Measurements from ENCODE around the gene RBM25. TPM values are rescaled to one million over a fixed set of nuclear protein-coding genes. Genes with fewer than 3 reads are reported as not detected.
"Not testable (repeated sequence)": the region's sequence is repeated elsewhere in the genome, so short reads cannot be mapped to it uniquely, and the experiment has no call there.

Gene RBM25
- 17.3 and 17.7 TPM in 2 replicates for total RNA-seq (2014; rRNA removed; shearing (Covaris generic))
- 42.5 and 52.9 TPM in 2 replicates for polyA plus RNA-seq (2016; fragmentation: Nextera tagmentation; extraction: Ambion mirVana)

GRCh38 chr14:73058224-73058921 is at the start of gene RBM25:
RBM25 (plus strand) TSS chr14:73058534; CDS start chr14:73071642, 13,108 bp downstream.
- Histone ChIP-seq H3K9me3 (ENCODE audit: low read depth) (no peaks in the 10 kb centered on the region), H3K36me3 (ENCODE audit: low read depth) (0 out of 2 replicates have a peak, but pooled peaks cover 2% of the 10 kb centered on the region), H3K27ac (peak within 1 kb of the TSS; percentile 94), H3K4me2 (ENCODE audit: unreplicated experiment) (peak within 1 kb of the TSS; percentile 95), H3F3A (ENCODE audit: insufficient read depth) (peaks cover 22% of the 10 kb centered on the region), H3K9ac (peak within 1 kb of the TSS; percentile 98), H4K20me1 (ENCODE audit: insufficient read depth) (peaks cover 23% of the 10 kb centered on the region; the same call in 1 of the 2 replicates), H3K27me3 (replicated peaks; ENCODE audit: insufficient read depth) (no peaks in the 10 kb centered on the region), H3K4me1 (ENCODE audit: insufficient read depth) (peaks cover 20% of the 10 kb centered on the region), H2AFZ (peak within 1 kb of the TSS; percentile 98), H3K4me3 (peak within 1 kb of the TSS; percentile 90), H3K79me2 (ENCODE audit: insufficient read depth) (peaks cover 47% of the 10 kb centered on the region), H3K9me2 (ENCODE audit: insufficient read depth) (no peaks in the 10 kb centered on the region)
- in situ Hi-C loops (cut with MboI) = no loop called here
- peak; percentile 99 for DNase-seq
- no peak for TF ChIP-seq EZH2 (IDR thresholded peaks at IDR 0.05; ENCODE audit: insufficient read depth, poor library complexity, severe bottlenecking)
- no peak for TF ChIP-seq EZH2phosphoT487 (IDR thresholded peaks at IDR 0.05; ENCODE audit: insufficient read depth, low read depth)
- WGBS, 2 experiments (ENCODE audit: low coverage in 1 of 2, low lambda C conversion rate in 2 of 2, missing lambda C conversion rate in 2 of 2) = 1 to 2% methylated on average over 53 to 57 of the region's 57 CpGs

GRCh38 chr14:73011189-73011588 is 47.1 kb upstream of the RBM25 start:
- in situ Hi-C loops (cut with MboI); H3K9me3 ChIP-seq (ENCODE audit: low read depth); DNase-seq; H2AFZ ChIP-seq; H3K9ac ChIP-seq; H3K27me3 ChIP-seq (replicated peaks; ENCODE audit: insufficient read depth); H3K4me2 ChIP-seq (ENCODE audit: unreplicated experiment); H3K4me3 ChIP-seq; H3K36me3 ChIP-seq (ENCODE audit: low read depth); H3K27ac ChIP-seq; H3K9me2 ChIP-seq (ENCODE audit: insufficient read depth); H4K20me1 ChIP-seq (ENCODE audit: insufficient read depth): not testable (repeated sequence)
- WGBS, 2 experiments (ENCODE audit: low coverage in 1 of 2, low lambda C conversion rate in 2 of 2, missing lambda C conversion rate in 2 of 2) = 83% methylated on average over 7 of the region's 7 CpGs
- Histone ChIP-seq H3K79me2 (ENCODE audit: insufficient read depth) (peaks cover 89% of the 10 kb centered on the region), H3F3A (ENCODE audit: insufficient read depth) (peaks cover 16% of the 10 kb centered on the region; the same call in 1 of the 2 replicates), H3K4me1 (ENCODE audit: insufficient read depth) (peaks cover 13% of the 10 kb centered on the region)

GRCh38 chr14:73014105-73014504 is 44.2 kb upstream of the RBM25 start:
- peak; percentile 76 for DNase-seq
- no peaks in the 10 kb centered on the region for H4K20me1 ChIP-seq (ENCODE audit: insufficient read depth)
- H3K27me3 ChIP-seq (replicated peaks; ENCODE audit: insufficient read depth) = no peaks in the 10 kb centered on the region
- H3K4me3 ChIP-seq = no peak overlapping the region
- 25 to 26% methylated on average over 2 of the region's 2 CpGs for WGBS, 2 experiments (ENCODE audit: low coverage in 1 of 2, low lambda C conversion rate in 2 of 2, missing lambda C conversion rate in 2 of 2)
- in situ Hi-C loops (cut with MboI) = no loop called here
- peak overlapping the region; percentile 64 for H3K27ac ChIP-seq
- no peak overlapping the region for H2AFZ ChIP-seq
- peaks cover 10% of the 10 kb centered on the region for H3K4me1 ChIP-seq (ENCODE audit: insufficient read depth)
- peak overlapping the region; percentile 19 for H3K4me2 ChIP-seq (ENCODE audit: unreplicated experiment)
- peaks cover 16% of the 10 kb centered on the region; the same call in 1 of the 2 replicates for H3F3A ChIP-seq (ENCODE audit: insufficient read depth)
- H3K79me2 ChIP-seq (ENCODE audit: insufficient read depth) = peaks cover 88% of the 10 kb centered on the region
- 0 out of 2 replicates have a peak, but pooled peaks cover 5% of the 10 kb centered on the region for H3K36me3 ChIP-seq (ENCODE audit: low read depth)
- no peaks in the 10 kb centered on the region for H3K9me3 ChIP-seq (ENCODE audit: low read depth)
- H3K9ac ChIP-seq = no peak overlapping the region
- TF ChIP-seq EZH2phosphoT487 (IDR thresholded peaks at IDR 0.05; ENCODE audit: insufficient read depth, low read depth) = no peak
- TF ChIP-seq EZH2 (IDR thresholded peaks at IDR 0.05; ENCODE audit: insufficient read depth, poor library complexity, severe bottlenecking) = no peak
- H3K9me2 ChIP-seq (ENCODE audit: insufficient read depth) = no peaks in the 10 kb centered on the region

- H3K9me3 ChIP-seq (ENCODE audit: low read depth); H3K4me3 ChIP-seq; H3K9ac ChIP-seq; H3K9me2 ChIP-seq (ENCODE audit: insufficient read depth); H3K4me2 ChIP-seq (ENCODE audit: unreplicated experiment); H3K27me3 ChIP-seq (replicated peaks; ENCODE audit: insufficient read depth); DNase-seq; H4K20me1 ChIP-seq (ENCODE audit: insufficient read depth); H3K36me3 ChIP-seq (ENCODE audit: low read depth); H2AFZ ChIP-seq; in situ Hi-C loops (cut with MboI); H3K27ac ChIP-seq: not testable (repeated sequence)
- Histone ChIP-seq H3K79me2 (ENCODE audit: insufficient read depth) (peaks cover 88% of the 10 kb centered on the region), H3F3A (ENCODE audit: insufficient read depth) (peaks cover 16% of the 10 kb centered on the region; the same call in 1 of the 2 replicates), H3K4me1 (ENCODE audit: insufficient read depth) (peaks cover 10% of the 10 kb centered on the region)
- 95% methylated on average over 14 of the region's 14 CpGs for WGBS, 2 experiments (ENCODE audit: low coverage in 1 of 2, low lambda C conversion rate in 2 of 2, missing lambda C conversion rate in 2 of 2)
Measured at GRCh38 chr14:73015552-73015951, 42.8 kb upstream of the RBM25 start.

GRCh38 chr14:73016011-73016410 is 42.3 kb upstream of the RBM25 start:
- H3K4me3 ChIP-seq; H3K36me3 ChIP-seq (ENCODE audit: low read depth); H3K9me3 ChIP-seq (ENCODE audit: low read depth); H3K9ac ChIP-seq; H4K20me1 ChIP-seq (ENCODE audit: insufficient read depth); H3K27me3 ChIP-seq (replicated peaks; ENCODE audit: insufficient read depth); H3K9me2 ChIP-seq (ENCODE audit: insufficient read depth); H3K27ac ChIP-seq; in situ Hi-C loops (cut with MboI); H3K4me2 ChIP-seq (ENCODE audit: unreplicated experiment); H2AFZ ChIP-seq: not testable (repeated sequence)
- peaks cover 16% of the 10 kb centered on the region; the same call in 1 of the 2 replicates for H3F3A ChIP-seq (ENCODE audit: insufficient read depth)
- 92 to 94% methylated on average over 10 of the region's 10 CpGs for WGBS, 2 experiments (ENCODE audit: low coverage in 1 of 2, low lambda C conversion rate in 2 of 2, missing lambda C conversion rate in 2 of 2)
- peaks cover 88% of the 10 kb centered on the region for H3K79me2 ChIP-seq (ENCODE audit: insufficient read depth)
- peaks cover 10% of the 10 kb centered on the region for H3K4me1 ChIP-seq (ENCODE audit: insufficient read depth)
- peak; percentile 16 for DNase-seq

Measured in GM23248 (cell line).